ENCODE results near the gene KPNA1.

- TF ChIP-seq CTCF (IDR thresholded peaks at IDR 0.05) (no peak), POLR2A (IDR thresholded peaks at IDR 0.05) (no peak)
Measured at GRCh38 chr3:122396511-122396910, 118.2 kb downstream of the KPNA1 start.
